HEK293T (cell line): ENCODE data around the gene ARHGEF6.

Experiments
- CTCF ChIA-PET: fragments of 350-600 bp; formaldehyde crosslinking; extraction: SDS; loops from one replicate; lab custom pipeline; 2021; ENCODE audit warnings: antibody characterized with exemption, inconsistent platforms; lab: Yijun Ruan, JAX
- POLR2A ChIA-PET: fragments of 350-600 bp; formaldehyde crosslinking; extraction: SDS; loops from one replicate; lab custom pipeline; 2020; ENCODE audit warnings: antibody characterized with exemption, inconsistent platforms; lab: Yijun Ruan, JAX
- DNase-seq: peaks from one replicate; pipeline ENCODE4 v3.0.0; 2012; ENCODE audit warnings: mixed read lengths; ENCODE audit errors: extremely low spot score
- ARNT ChIP-seq: fragments of 450-650 bp; IDR thresholded peaks from 2 replicates; pipeline ENCODE4 v1.6.1; 2017; ENCODE audit warnings: mild to moderate bottlenecking
- BHLHE40 ChIP-seq: fragments of 450-650 bp; IDR thresholded peaks from 2 replicates; pipeline ENCODE4 v1.6.1; 2016; ENCODE audit warnings: mild to moderate bottlenecking, moderate library complexity, borderline replicate concordance
- CTBP1 ChIP-seq: fragments of 450-650 bp; IDR thresholded peaks from 2 replicates; pipeline ENCODE4 v1.6.1; 2016; ENCODE audit warnings: borderline replicate concordance
- ELF4 ChIP-seq: fragments of 450-650 bp; IDR thresholded peaks from 2 replicates; pipeline ENCODE4 v1.6.1; 2017; ENCODE audit warnings: antibody characterized with exemption
- FOXA1 ChIP-seq: fragments of 450-650 bp; IDR thresholded peaks from 2 replicates; pipeline ENCODE4 v1.6.1; 2016; ENCODE audit warnings: mild to moderate bottlenecking
- FOXK2 ChIP-seq: fragments of 450-650 bp; IDR thresholded peaks from 2 replicates; pipeline ENCODE4 v1.6.1; 2016; ENCODE audit warnings: mild to moderate bottlenecking
- FOXM1 ChIP-seq: fragments of 450-650 bp; IDR thresholded peaks from 2 replicates; pipeline ENCODE4 v1.6.1; 2017; ENCODE audit warnings: mild to moderate bottlenecking, borderline replicate concordance
- HDGF ChIP-seq: fragments of 450-650 bp; IDR thresholded peaks from 2 replicates; pipeline ENCODE4 v1.6.1; 2017; ENCODE audit warnings: antibody characterized with exemption, borderline replicate concordance
- L3MBTL2 ChIP-seq: fragments of 450-650 bp; conservative IDR thresholded peaks from 2 replicates; pipeline ENCODE4 v1.6.1; 2016; ENCODE audit warnings: mild to moderate bottlenecking
- LEF1 ChIP-seq: fragments of 450-650 bp; IDR thresholded peaks from 2 replicates; pipeline ENCODE4 v1.6.1; 2017; ENCODE audit warnings: mild to moderate bottlenecking, borderline replicate concordance
- NFRKB ChIP-seq: fragments of 450-650 bp; IDR thresholded peaks from 2 replicates; pipeline ENCODE4 v1.6.1; 2016; ENCODE audit warnings: mild to moderate bottlenecking, moderate library complexity
- SP1 ChIP-seq: fragments of 450-650 bp; IDR thresholded peaks from 2 replicates; pipeline ENCODE4 v1.6.1; 2017
- SUZ12 ChIP-seq: fragments of 450-650 bp; IDR thresholded peaks from 2 replicates; pipeline ENCODE4 v1.6.1; 2016; ENCODE audit warnings: mild to moderate bottlenecking
- TARDBP ChIP-seq: fragments of 450-650 bp; IDR thresholded peaks from 2 replicates; pipeline ENCODE4 v1.6.1; 2016
- ZNF384 ChIP-seq: fragments of 450-650 bp; IDR thresholded peaks from 2 replicates; pipeline ENCODE4 v1.6.1; 2016
- TF ChIP-seq, protein P1 (sequence below): fragments of 450-650 bp; IDR thresholded peaks from 2 replicates; pipeline ENCODE4 v1.6.1; 2016

Gene ARHGEF6

DNA sequence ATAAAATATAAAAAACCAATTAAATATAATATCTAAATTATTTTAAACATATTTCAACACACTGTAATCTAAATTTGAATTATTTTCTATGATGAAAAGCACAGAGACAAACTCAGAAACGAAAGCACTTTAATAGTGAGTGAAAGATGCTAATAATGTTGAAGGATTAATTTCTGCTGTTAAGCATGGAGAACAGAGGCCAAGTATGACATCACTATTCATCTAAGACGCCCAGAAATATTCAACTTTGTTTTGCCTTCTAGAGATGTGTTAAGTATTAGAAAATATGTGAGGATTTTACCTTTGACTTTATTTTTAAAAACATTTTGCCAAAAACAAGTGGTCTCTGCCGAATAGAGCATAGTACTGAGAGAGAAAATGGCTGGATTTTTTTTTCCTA is 19.3 kb downstream of the ARHGEF6 start:
- POLR2A ChIA-PET = interaction anchor here (0.8 kb wide), 1 partner anchor 119 kb away, joined by 3 read pairs; the partner anchor contains the start of gene RBMX
- TF ChIP-seq, protein P1, sequence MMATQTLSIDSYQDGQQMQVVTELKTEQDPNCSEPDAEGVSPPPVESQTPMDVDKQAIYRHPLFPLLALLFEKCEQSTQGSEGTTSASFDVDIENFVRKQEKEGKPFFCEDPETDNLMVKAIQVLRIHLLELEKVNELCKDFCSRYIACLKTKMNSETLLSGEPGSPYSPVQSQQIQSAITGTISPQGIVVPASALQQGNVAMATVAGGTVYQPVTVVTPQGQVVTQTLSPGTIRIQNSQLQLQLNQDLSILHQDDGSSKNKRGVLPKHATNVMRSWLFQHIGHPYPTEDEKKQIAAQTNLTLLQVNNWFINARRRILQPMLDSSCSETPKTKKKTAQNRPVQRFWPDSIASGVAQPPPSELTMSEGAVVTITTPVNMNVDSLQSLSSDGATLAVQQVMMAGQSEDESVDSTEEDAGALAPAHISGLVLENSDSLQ = no peak
- no peak for TF ChIP-seq BHLHE40
- TF ChIP-seq NFRKB = no peak
- no peak for TF ChIP-seq CTBP1
- no peak for TF ChIP-seq LEF1
- TF ChIP-seq ARNT = no peak
- TF ChIP-seq FOXM1 = no peak
- no peak for TF ChIP-seq FOXA1
- TF ChIP-seq L3MBTL2 = no peak
- TF ChIP-seq ELF4 = no peak
- no peak for TF ChIP-seq HDGF
- TF ChIP-seq ZNF384 = no peak
- no peak for TF ChIP-seq FOXK2
- TF ChIP-seq TARDBP = no peak
- no peak for TF ChIP-seq SUZ12
- DNase-seq = no peak
- CTCF ChIA-PET = no interaction called here

DNA sequence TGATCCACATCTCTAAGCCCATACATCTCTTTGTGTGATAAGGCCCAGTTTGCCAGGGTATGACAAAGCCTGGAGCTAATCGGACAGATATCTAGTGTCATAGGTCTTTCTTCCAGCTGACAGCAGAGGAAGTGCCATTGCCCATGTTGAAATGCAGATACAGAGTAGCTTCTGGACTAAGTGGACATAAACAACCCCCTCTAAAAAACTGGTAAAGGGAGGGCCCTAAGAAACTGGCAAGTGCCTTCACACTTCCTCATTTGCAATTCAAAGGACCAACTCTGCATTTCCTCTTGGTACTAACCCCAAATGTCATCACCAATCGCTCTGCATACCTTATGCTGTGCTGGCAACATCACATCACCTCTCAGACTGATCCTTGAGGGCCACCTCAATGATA is 20.8 kb downstream of the ARHGEF6 start:
- POLR2A ChIA-PET = no interaction called here
- CTCF ChIA-PET = no interaction called here
- DNase-seq = no peak
- TF ChIP-seq L3MBTL2 (no peak), HDGF (no peak), FOXM1 (no peak), FOXA1 (no peak), SP1 (no peak), ELF4 (no peak), ZNF384 (no peak), SUZ12 (no peak)
- TF ChIP-seq, protein P1 = no peak

DNA sequence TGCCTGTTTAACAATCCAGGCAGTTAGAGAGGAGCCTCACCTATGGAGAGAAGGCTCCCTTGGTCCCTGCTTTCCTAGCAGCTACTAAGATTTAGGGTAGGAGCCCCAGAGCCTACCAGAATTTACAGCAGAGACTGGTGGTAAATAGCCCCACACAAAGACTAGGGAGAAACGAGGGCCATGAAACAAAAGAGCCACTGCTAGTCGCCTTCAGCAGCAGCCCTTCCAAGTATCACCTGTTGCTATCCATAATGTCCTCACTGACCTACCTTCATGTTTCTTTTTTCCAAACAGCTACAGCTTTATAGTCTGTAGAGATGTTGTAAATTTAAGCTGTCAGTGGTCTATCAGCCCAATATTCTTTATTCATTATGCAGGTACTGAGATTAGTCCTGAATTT is 25.3 kb downstream of the ARHGEF6 start:
- TF ChIP-seq FOXM1 = no peak
- ChIA-PET POLR2A (no interaction called here), CTCF (no interaction called here)
- no peak for DNase-seq

DNA sequence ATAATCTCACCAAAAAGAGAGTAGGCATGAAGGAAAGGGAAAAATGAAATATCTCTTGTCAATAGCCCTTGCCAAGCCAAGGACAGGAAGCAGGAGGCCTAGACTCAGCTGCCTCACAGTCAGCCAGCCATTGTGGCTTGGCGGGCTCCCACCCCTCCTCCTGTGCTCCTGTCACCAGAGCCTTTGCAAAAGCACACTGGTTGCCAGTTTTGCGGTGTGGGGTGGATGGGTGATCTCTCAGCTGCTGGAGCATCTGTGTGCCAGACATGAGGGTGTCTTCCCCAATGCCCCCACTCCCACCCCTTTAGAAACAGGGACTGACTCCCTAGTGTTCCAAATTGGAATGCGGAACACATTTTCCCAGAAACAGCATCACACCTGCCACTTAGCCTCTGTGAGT is 26.1 kb downstream of the ARHGEF6 start:
- TF ChIP-seq CTBP1 (no peak), NFRKB (no peak), ELF4 (no peak), SUZ12 (no peak), FOXA1 (no peak), TARDBP (no peak), L3MBTL2 (no peak), HDGF (no peak), FOXK2 (no peak), ARNT (no peak), LEF1 (no peak), SP1 (no peak), BHLHE40 (no peak), ZNF384 (no peak), FOXM1 (no peak)
- TF ChIP-seq, protein P1 = no peak
- CTCF ChIA-PET = no interaction called here
- POLR2A ChIA-PET = no interaction called here
- DNase-seq = no peak

DNA sequence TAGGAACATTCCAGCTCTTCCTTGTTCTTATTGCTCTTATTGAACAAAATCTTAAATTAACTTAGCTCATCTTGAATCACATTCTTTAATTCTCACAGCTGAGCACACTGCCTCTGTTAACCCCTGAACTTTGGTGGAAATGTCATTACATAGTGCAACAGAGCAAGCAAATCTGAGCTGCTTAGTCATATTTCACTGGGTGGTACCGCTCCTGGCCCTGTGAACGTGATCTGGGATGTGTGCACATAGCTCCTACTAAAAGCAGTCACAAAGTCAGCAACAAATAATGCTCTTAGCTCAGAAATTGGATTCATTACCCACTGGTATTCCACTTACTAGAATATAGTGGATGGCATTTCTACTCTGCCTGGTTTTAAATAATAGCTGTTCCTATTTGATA is 27.9 kb downstream of the ARHGEF6 start:
- CTCF ChIA-PET = interaction anchor here (0.6 to 1.5 kb wide), 2 partner anchors 14 to 413 kb away, joined by 3 to 5 read pairs; no protein-coding TSS in a partner anchor
- no peak for DNase-seq
- POLR2A ChIA-PET = interaction anchor here (1.8 to 2.2 kb wide), 2 partner anchors 15 to 128 kb away, joined by 5 to 6 read pairs; partner anchors contain the start of gene RBMX
- TF ChIP-seq ZNF384 (no peak), ARNT (no peak)

DNA sequence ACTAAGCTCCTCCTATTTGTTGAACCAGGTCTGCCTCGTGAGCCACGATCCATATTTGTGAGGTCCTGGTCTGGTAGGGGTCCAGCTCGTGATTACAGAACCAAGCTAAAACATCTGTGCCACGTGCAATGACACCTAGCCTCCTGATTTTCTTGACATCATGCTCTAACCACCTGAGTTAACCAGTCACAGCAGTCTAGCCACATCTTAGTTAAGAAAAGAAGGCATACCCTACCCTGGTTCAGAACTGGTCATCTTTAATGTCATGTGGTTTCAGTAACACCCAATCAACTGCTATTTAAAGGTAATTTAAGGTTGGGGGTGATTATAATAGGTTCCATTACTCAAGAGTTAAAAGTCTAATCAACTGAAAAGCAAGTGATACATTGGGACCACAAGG is 28.4 kb downstream of the ARHGEF6 start:
- TF ChIP-seq SUZ12 = no peak
- TF ChIP-seq BHLHE40 = no peak
- TF ChIP-seq FOXK2 = no peak
- no peak for TF ChIP-seq FOXA1
- no peak for TF ChIP-seq ELF4
- TF ChIP-seq, protein P1 = no peak
- TF ChIP-seq LEF1 = no peak
- TF ChIP-seq NFRKB = no peak
- TF ChIP-seq ZNF384 = no peak
- no peak for TF ChIP-seq HDGF
- TF ChIP-seq CTBP1 = no peak
- no peak for TF ChIP-seq TARDBP
- CTCF ChIA-PET = interaction anchor here (1.5 kb wide), 1 partner anchor 15 kb away, joined by 5 read pairs; no protein-coding TSS in a partner anchor
- POLR2A ChIA-PET = interaction anchor here (1.6 to 2.2 kb wide), 3 partner anchors 13 to 128 kb away, joined by 5 to 6 read pairs (median 5); partner anchors contain the start of gene RBMX
- no peak for DNase-seq
